LNCAP (cell line): ENCODE measurements around the gene YJEFN3.

Experiments
- TF ChIP-seq, protein P1 (sequence below): fragments of 450-650 bp; IDR thresholded peaks from 2 replicates; pipeline ENCODE4 v1.5.1; 2017; ENCODE audit warnings: mild to moderate bottlenecking

YJEFN3 gene

DNA sequence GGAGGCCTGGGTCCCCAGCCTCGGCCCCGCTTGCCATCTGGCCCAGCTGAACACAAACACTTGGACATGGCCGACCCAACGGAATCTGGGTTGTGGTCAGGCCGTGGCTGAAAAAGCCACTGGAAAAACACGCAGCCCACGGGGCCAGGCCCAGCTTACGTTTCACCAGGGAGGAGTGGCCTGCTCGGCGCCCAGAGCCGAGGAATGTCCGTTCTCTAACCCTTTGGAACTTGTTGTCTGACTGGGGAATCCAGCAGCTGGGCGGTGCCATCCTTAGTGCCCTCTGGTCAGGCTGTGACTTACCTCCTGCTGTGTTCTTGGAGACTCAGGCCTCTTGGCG is 23.1 kb downstream of the YJEFN3 start:
- TF ChIP-seq, protein P1, sequence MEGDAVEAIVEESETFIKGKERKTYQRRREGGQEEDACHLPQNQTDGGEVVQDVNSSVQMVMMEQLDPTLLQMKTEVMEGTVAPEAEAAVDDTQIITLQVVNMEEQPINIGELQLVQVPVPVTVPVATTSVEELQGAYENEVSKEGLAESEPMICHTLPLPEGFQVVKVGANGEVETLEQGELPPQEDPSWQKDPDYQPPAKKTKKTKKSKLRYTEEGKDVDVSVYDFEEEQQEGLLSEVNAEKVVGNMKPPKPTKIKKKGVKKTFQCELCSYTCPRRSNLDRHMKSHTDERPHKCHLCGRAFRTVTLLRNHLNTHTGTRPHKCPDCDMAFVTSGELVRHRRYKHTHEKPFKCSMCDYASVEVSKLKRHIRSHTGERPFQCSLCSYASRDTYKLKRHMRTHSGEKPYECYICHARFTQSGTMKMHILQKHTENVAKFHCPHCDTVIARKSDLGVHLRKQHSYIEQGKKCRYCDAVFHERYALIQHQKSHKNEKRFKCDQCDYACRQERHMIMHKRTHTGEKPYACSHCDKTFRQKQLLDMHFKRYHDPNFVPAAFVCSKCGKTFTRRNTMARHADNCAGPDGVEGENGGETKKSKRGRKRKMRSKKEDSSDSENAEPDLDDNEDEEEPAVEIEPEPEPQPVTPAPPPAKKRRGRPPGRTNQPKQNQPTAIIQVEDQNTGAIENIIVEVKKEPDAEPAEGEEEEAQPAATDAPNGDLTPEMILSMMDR, result no peak

DNA sequence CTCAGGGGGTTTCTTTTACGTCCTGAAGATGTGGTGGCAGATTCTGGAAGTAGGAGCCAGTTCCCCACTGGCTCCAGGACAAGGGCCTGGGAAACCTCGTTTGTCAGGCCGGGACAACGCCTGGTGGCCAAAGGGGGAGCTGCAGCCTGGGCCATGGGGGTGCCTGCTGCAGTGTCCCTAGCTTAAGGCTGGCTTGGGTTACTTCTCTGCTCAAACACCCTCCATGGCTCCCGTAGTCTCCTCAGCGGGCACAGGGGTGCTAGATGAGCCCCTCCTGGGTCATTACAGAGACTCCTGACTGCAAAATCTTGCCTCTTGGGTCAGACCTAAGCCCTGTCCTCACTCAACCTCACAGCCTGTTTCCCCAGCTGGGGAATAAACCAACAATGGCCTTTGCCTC is 24.1 kb downstream of the YJEFN3 start:
- TF ChIP-seq, protein P1, result peak; percentile 47

- TF ChIP-seq, protein P1, result no peak
Observed at GRCh38 chr19:19553670-19554069, 25.0 kb downstream of the YJEFN3 start.

GRCh38 chr19:19554074-19555023 is 25.6 kb downstream of the YJEFN3 start:
- TF ChIP-seq, protein P1, result peak; percentile 86

DNA sequence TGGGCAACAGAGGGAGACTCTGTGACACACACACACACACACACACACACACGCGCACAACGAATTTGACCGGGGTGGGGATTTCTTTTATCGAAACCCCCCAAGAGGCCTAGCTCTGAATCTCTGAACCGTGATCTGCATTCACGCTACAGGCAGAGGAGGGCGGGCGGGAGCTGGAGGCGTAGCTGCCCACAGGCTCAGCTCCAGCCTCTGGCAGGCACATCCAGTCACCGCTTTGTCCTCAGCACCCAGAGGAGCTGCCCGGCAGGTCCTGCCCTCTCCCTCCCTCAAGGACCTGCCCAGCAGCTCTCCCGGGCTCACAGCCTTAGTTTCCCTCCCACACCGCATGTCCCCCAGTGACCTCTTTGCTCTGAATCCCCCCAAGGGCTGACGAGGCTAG is 29.3 kb downstream of the YJEFN3 start:
- TF ChIP-seq, protein P1, result no peak

DNA sequence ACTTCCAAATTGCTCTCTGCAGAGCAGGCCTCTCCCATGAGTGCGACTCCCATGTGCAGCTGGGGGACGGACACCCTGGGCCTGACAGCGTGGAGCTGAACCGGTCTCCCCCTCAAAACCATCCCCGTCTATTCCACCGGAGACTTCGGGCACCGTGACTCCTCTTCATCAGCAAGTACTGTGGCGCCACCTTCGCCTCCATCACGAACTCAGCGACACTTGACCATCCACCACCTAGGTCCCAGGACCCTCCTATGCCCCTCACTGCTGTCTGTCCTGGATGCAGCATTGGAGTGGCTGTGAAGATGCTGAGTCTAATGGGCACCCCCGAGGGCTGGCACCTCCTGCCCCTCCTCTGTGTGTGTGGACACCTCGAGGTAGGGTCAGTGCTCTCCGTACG is 29.9 kb downstream of the YJEFN3 start:
- TF ChIP-seq, protein P1, result no peak

GRCh38 chr19:19559931-19560330 is 31.2 kb downstream of the YJEFN3 start:
- TF ChIP-seq, protein P1, result no peak
